H1 (cell line): Measurements from ENCODE around the gene SPDYE16. TPM values are rescaled to one million over a fixed set of nuclear protein-coding genes. Genes with fewer than 3 reads are reported as not detected.
"Not testable (repeated sequence)": the region's sequence is repeated elsewhere in the genome, so short reads cannot be mapped to it uniquely, and the experiment has no call there.

Source experiments
- CTCF ChIA-PET: fragments of 300-600 bp; sonication (Branson Sonifier 250); formaldehyde crosslinking; loops from one replicate; lab custom pipeline; 2021; ENCODE audit not compliant: partially characterized antibody; lab: Charles Lee
- POLR2A ChIA-PET: fragments of 300-600 bp; sonication (Branson Sonifier 250); formaldehyde crosslinking; loops from one replicate; lab custom pipeline; 2021; ENCODE audit warnings: inconsistent platforms; ENCODE audit not compliant: partially characterized antibody; lab: Charles Lee
- DNase-seq, 2 experiments: peaks; one replicate each; pipeline versions ENCODE4 v3.0.0 to v3.0.0-alpha.2; 2010 to 2022; ENCODE audit warnings: low spot score in 2 of 2, low read depth in 1 of 2, mixed read lengths in 1 of 2
- FAIRE-seq: peaks from 2 replicates; lab custom pipeline; 2011; peaks lifted over from hg19 to GRCh38; lab: Jason Lieb, UNC
- H2AFZ ChIP-seq: 2 replicates; pipeline ENCODE4 v1.8.1; 2012; ENCODE audit warnings: low read length, inconsistent platforms
- H2AK5ac ChIP-seq: 2 replicates; pipeline ENCODE4 v1.6.1; 2013; ENCODE audit warnings: low read depth, low read length
- H2BK120ac ChIP-seq: replicated peaks from 2 replicates; pipeline ENCODE3; 2013; ENCODE audit warnings: low read depth, low read length, inconsistent platforms
- H2BK12ac ChIP-seq: 2 replicates; pipeline ENCODE4 v1.6.1; 2013; ENCODE audit warnings: low read depth, low read length
- H2BK15ac ChIP-seq: 2 replicates; pipeline ENCODE4 v1.6.1; 2013; ENCODE audit warnings: low read length
- H2BK20ac ChIP-seq: 2 replicates; pipeline ENCODE4 v1.6.1; 2013; ENCODE audit warnings: low read length
- H2BK5ac ChIP-seq: 2 replicates; pipeline ENCODE4 v1.6.1; 2013; ENCODE audit warnings: low read depth, low read length
- H3K14ac ChIP-seq: 2 replicates; pipeline ENCODE4 v1.6.1; 2013; ENCODE audit warnings: inconsistent platforms; ENCODE audit not compliant: insufficient read length
- H3K18ac ChIP-seq: 2 replicates; pipeline ENCODE4 v1.6.1; 2013; ENCODE audit warnings: low read length; ENCODE audit errors: extremely low read depth
- H3K23ac ChIP-seq: 2 replicates; pipeline ENCODE4 v1.6.1; 2013; ENCODE audit warnings: inconsistent platforms; ENCODE audit not compliant: insufficient read length
- H3K23me2 ChIP-seq: 2 replicates; pipeline ENCODE4 v1.6.1; 2013; ENCODE audit warnings: low read depth, low read length
- H3K27ac ChIP-seq: 2 replicates; pipeline ENCODE4 v1.6.1; 2011; ENCODE audit warnings: low read depth, low read length, inconsistent platforms
- H3K27me3 ChIP-seq, 4 experiments: replicated peaks in 1 of 4; 1 replicate in 1 of 4; 2 replicates in 3 of 4; pipeline versions ENCODE4 v1.6.1 to v1.8.1; 2011 to 2013; ENCODE audit warnings: low read length in 3 of 4, mild to moderate bottlenecking in 3 of 4, inconsistent platforms in 2 of 4, mixed read lengths in 2 of 4, moderate library complexity in 1 of 4; ENCODE audit not compliant: control insufficient read depth in 3 of 4, insufficient read depth in 3 of 4; ENCODE audit errors: extremely low read depth in 1 of 4
- H3K36me3 ChIP-seq, 4 experiments: 2 replicates each; pipeline versions ENCODE4 v1.6.1 to v1.8.1; 2011 to 2013; ENCODE audit warnings: mild to moderate bottlenecking in 4 of 4, low read length in 3 of 4, moderate library complexity in 2 of 4, control low read depth in 1 of 4, inconsistent platforms in 1 of 4; ENCODE audit not compliant: insufficient read depth in 4 of 4, control insufficient read depth in 2 of 4
- H3K4ac ChIP-seq: replicated peaks from 2 replicates; pipeline ENCODE3; 2013; ENCODE audit warnings: low read length, low read depth, mixed read lengths, inconsistent platforms; ENCODE audit not compliant: insufficient read length
- H3K4me1 ChIP-seq, 4 experiments: replicated peaks in 1 of 4; 1 replicate in 1 of 4; 2 replicates in 3 of 4; pipeline versions ENCODE4 v1.6.1 to v1.8.1; 2011 to 2013; ENCODE audit warnings: low read length in 3 of 4, inconsistent platforms in 2 of 4, mixed read lengths in 1 of 4; ENCODE audit not compliant: insufficient read depth in 4 of 4, control insufficient read depth in 3 of 4
- H3K4me2 ChIP-seq, 2 experiments: 2 replicates each; pipeline versions ENCODE4 v1.6.1 to v1.8.1; 2011 to 2013; ENCODE audit warnings: low read depth in 2 of 2, low read length in 2 of 2, control low read depth in 1 of 2, inconsistent platforms in 1 of 2, mild to moderate bottlenecking in 1 of 2; ENCODE audit not compliant: insufficient read depth in 1 of 2
- H3K4me3 ChIP-seq, 4 experiments: fragments of 200-600, 300-600 bp in 1 of 4; sonication (generic), shearing (Covaris generic), sonication (Bioruptor Twin) in 1 of 4; 2 replicates each; pipeline versions ENCODE4 v1.5.1 to v1.8.1; 2011 to 2016; ENCODE audit warnings: low read length in 4 of 4, low read depth in 3 of 4, control low read depth in 2 of 4, inconsistent platforms in 2 of 4, mild to moderate bottlenecking in 2 of 4, mixed read lengths in 1 of 4, moderate library complexity in 1 of 4; ENCODE audit not compliant: insufficient read depth in 2 of 4; ENCODE audit errors: extremely low read depth in 1 of 4
- H3K56ac ChIP-seq: replicated peaks from 2 replicates; pipeline ENCODE3; 2013; ENCODE audit warnings: low read depth, mild to moderate bottlenecking, mixed read lengths, low read length, inconsistent platforms; ENCODE audit not compliant: insufficient read length
- H3K79me1 ChIP-seq: 2 replicates; pipeline ENCODE4 v1.6.1; 2013; ENCODE audit warnings: low read depth, low read length, control low read depth
- H3K79me2 ChIP-seq, 2 experiments: 2 replicates each; pipeline versions ENCODE4 v1.6.1 to v1.8.1; 2012 to 2013; ENCODE audit warnings: low read length in 2 of 2, mild to moderate bottlenecking in 2 of 2, inconsistent platforms in 1 of 2; ENCODE audit not compliant: insufficient read depth in 2 of 2, control insufficient read depth in 1 of 2
- H3K9ac ChIP-seq, 4 experiments: replicated peaks in 1 of 4; 1 replicate in 1 of 4; 2 replicates in 3 of 4; pipeline versions ENCODE4 v1.6.1 to v1.8.1; 2011 to 2013; ENCODE audit warnings: low read depth in 3 of 4, low read length in 3 of 4, control low read depth in 2 of 4, mild to moderate bottlenecking in 2 of 4, moderate library complexity in 2 of 4, inconsistent platforms in 1 of 4; ENCODE audit errors: extremely low read depth in 1 of 4
- H3K9me3 ChIP-seq, 2 experiments: 2 replicates each; pipeline versions ENCODE4 v1.6.1 to v1.8.1; 2012 to 2013; ENCODE audit warnings: mild to moderate bottlenecking in 2 of 2, moderate library complexity in 2 of 2, control low read depth in 1 of 2, inconsistent platforms in 1 of 2, low read depth in 1 of 2, low read length in 1 of 2, mixed read lengths in 1 of 2; ENCODE audit not compliant: insufficient read depth in 2 of 2
- H4K20me1 ChIP-seq, 2 experiments: replicated peaks in 1 of 2; 2 replicates each; pipeline versions ENCODE3 to v1.8.1; 2011 to 2013; ENCODE audit warnings: inconsistent platforms in 2 of 2, low read length in 2 of 2, mild to moderate bottlenecking in 1 of 2; ENCODE audit not compliant: insufficient read depth in 2 of 2, control insufficient read depth in 1 of 2
- H4K5ac ChIP-seq: 2 replicates; pipeline ENCODE4 v1.6.1; 2013; ENCODE audit warnings: low read length, low read depth, mixed read lengths, inconsistent platforms; ENCODE audit not compliant: insufficient read length
- H4K8ac ChIP-seq: 2 replicates; pipeline ENCODE4 v1.8.0; 2013; ENCODE audit warnings: mild to moderate bottlenecking, moderate library complexity, low read length, inconsistent platforms; ENCODE audit not compliant: insufficient read depth; ENCODE audit errors: extremely low read depth
- H4K91ac ChIP-seq: replicated peaks from 2 replicates; pipeline ENCODE3; 2013; ENCODE audit warnings: low read length, mixed read lengths, inconsistent platforms; ENCODE audit not compliant: insufficient read length
- WGBS, 2 experiments: shearing (Covaris generic) in 1 of 2; methylation state at CpG; one replicate each; pipeline versions ENCODE4 v1.1.6 to v1.1.7; 2013 to 2015; ENCODE audit warnings: low lambda C conversion rate in 2 of 2, mixed read lengths in 2 of 2, inconsistent platforms in 1 of 2, low coverage in 1 of 2, missing lambda C conversion rate in 1 of 2; ENCODE audit not compliant: insufficient replicate concordance in 2 of 2, insufficient coverage in 1 of 2, insufficient read length in 1 of 2; ENCODE audit errors: extremely low coverage in 1 of 2, missing lambda C conversion rate in 1 of 2; 5-methylcytosine and 5-hydroxymethylcytosine counted together
- polyA plus RNA-seq, 7 experiments: library from polyadenylated mRNA; depleted of rRNA in 3 of 7; stranded (reverse) in 5 of 7; unstranded in 2 of 7; fragments of >200 nt in 5 of 7; fragments of 200-250 nt in 2 of 7; gene quantifications; 1 replicate in 5 of 7; 2 replicates in 1 of 7; 4 replicates in 1 of 7; pipeline versions ENCODE4 v1.2.1 to v1.2.3, GENCODE V29; 2011 to 2013; ENCODE audit warnings: missing spikeins in 2 of 7, mixed read lengths in 2 of 7
- total RNA-seq: library from RNA; stranded (reverse); fragmentation: NEBNext Ultra II Directional; extraction: Animal tissue kit (Norgen Biotek cat#: 25700); gene quantifications from 2 replicates; pipeline ENCODE4 v1.2.1, GENCODE V29; 2021

The SPDYE16 gene
- total and polyA plus RNA-seq, 2 of the 8 experiments (the other 6 are each of a cell fraction or from before 2014, with no cell fraction given) = not detected

DNA sequence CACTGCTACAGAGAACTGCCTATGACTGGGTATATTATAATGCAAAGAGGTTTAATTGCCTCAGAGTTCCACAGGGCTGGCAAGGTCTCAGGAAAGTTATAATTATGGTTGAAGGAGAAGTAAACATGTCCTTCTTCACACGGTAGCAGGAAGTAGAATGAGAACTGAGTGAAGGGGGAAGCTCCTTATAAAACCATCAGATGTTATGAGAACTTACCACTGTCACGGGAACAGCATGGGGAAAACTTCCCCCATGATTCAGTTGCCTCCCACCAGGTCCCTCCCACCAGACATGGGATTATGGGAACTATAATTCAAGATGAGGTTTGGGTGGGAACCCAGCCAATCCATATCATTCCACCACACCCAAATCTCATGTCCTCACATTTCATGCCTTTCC lies 49.6 kb upstream of the SPDYE16 start:
- H3K4me2 ChIP-seq, H3K9ac ChIP-seq, H2BK120ac ChIP-seq, H3K4me3 ChIP-seq, H4K5ac ChIP-seq, H2AK5ac ChIP-seq, H2BK15ac ChIP-seq, H2BK5ac ChIP-seq, FAIRE-seq, H3K79me1 ChIP-seq, H3K27me3 ChIP-seq, H4K20me1 ChIP-seq, H3K56ac ChIP-seq, H3K9me3 ChIP-seq, POLR2A ChIA-PET, DNase-seq, H3K27ac ChIP-seq, H4K91ac ChIP-seq, CTCF ChIA-PET, H3K4me1 ChIP-seq, H3K18ac ChIP-seq, H2AFZ ChIP-seq, H3K23me2 ChIP-seq, H4K8ac ChIP-seq, H2BK12ac ChIP-seq, H2BK20ac ChIP-seq, H3K14ac ChIP-seq, H3K4ac ChIP-seq, H3K79me2 ChIP-seq, H3K23ac ChIP-seq, H3K36me3 ChIP-seq: not testable (repeated sequence)
- 95% methylated on average over 2 of the region's 2 CpGs; no CpG with 5 or more reads in 1 of the 2 experiments for WGBS, 2 experiments

DNA sequence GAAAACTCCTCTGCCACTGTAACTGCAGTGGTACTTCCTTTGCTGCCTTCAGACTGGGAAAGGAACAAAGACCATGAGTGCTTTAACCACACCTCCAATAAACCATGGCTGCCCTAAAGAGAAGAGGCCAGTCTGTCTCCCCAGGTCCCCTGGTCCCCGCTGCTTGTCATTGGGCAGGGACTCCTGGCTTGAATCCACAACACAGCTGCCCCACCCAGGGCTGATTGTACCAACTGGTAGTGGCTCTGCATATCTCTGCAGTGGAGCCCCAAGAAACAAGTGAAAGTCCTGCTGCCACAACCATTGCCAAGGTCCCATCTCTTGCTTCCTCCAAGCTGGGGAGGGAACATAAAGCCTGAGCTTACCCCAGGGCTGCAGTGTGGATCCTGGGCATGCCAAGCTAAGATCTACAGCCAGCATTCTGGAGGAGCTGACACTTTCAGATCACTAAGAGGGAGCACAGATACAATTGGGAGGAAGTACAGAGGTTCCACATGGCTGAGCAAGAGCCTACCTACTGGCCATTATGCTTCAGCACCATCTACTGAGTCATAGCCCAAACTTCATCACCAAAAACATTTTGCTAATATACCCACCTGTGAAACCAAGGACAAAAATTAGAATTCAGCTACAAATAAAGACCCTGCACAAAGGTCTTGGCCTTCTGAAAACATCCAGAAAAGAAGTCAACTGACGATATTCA lies 48.7 kb upstream of the SPDYE16 start:
- H2BK120ac ChIP-seq, H4K5ac ChIP-seq, H2BK12ac ChIP-seq, H3K23ac ChIP-seq, H2BK20ac ChIP-seq, H3K9ac ChIP-seq, H4K20me1 ChIP-seq, H2BK5ac ChIP-seq, H3K27ac ChIP-seq, H3K23me2 ChIP-seq, H2BK15ac ChIP-seq, H4K8ac ChIP-seq, DNase-seq, H3K4me2 ChIP-seq, H3K9me3 ChIP-seq, H3K56ac ChIP-seq, H3K79me1 ChIP-seq, POLR2A ChIA-PET, H3K27me3 ChIP-seq, CTCF ChIA-PET, H3K36me3 ChIP-seq, H3K4me1 ChIP-seq, H3K18ac ChIP-seq, H3K4me3 ChIP-seq, H3K14ac ChIP-seq, H2AFZ ChIP-seq, H3K4ac ChIP-seq, H4K91ac ChIP-seq, FAIRE-seq, H2AK5ac ChIP-seq, H3K79me2 ChIP-seq: not testable (repeated sequence)
- 100% methylated on average over 1 of the region's 2 CpGs; no CpG with 5 or more reads in 1 of the 2 experiments for WGBS, 2 experiments
